ENCODE data around the gene KRTAP29-1.
A peak's percentile ranks its signal among the peaks of the same experiment; 100 is the strongest.

Gene KRTAP29-1

DNA sequence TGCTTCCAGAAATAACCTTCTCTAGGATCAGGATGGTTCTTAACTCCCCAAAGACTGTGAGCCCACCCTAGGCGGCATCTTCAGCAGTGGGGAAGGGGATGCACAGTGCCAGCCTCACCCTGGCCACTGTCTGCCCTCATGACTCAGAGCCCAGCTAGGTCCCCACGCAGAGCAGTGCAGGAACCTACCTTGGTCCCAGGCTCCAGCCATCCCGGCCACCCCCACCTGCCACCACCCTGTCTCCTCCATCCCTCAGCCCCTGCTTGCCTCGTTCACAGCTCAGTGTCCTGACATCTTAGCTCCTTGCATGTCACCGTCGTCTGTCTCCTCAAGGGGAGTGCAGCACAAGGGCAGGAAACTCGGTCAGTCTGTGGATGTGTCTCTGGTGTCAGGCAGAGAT, 29.0 kb upstream of the KRTAP29-1 start:
- TF ChIP-seq, protein P1, sequence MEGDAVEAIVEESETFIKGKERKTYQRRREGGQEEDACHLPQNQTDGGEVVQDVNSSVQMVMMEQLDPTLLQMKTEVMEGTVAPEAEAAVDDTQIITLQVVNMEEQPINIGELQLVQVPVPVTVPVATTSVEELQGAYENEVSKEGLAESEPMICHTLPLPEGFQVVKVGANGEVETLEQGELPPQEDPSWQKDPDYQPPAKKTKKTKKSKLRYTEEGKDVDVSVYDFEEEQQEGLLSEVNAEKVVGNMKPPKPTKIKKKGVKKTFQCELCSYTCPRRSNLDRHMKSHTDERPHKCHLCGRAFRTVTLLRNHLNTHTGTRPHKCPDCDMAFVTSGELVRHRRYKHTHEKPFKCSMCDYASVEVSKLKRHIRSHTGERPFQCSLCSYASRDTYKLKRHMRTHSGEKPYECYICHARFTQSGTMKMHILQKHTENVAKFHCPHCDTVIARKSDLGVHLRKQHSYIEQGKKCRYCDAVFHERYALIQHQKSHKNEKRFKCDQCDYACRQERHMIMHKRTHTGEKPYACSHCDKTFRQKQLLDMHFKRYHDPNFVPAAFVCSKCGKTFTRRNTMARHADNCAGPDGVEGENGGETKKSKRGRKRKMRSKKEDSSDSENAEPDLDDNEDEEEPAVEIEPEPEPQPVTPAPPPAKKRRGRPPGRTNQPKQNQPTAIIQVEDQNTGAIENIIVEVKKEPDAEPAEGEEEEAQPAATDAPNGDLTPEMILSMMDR (IDR thresholded peaks at IDR 0.05; ENCODE audit: low read depth, low read length): no peak
- Histone ChIP-seq H3K4me3 (ENCODE audit: low read depth, low read length) (no peak overlapping the region), H3K27ac (no peak overlapping the region), H3K27me3 (ENCODE audit: insufficient read depth, low read depth, severe bottlenecking) (peaks cover 95% of the 10 kb centered on the region), H3K9me3 (ENCODE audit: severe bottlenecking) (no peaks in the 10 kb centered on the region), H3K36me3 (no peaks in the 10 kb centered on the region)
- no peak for DNase-seq

DNA sequence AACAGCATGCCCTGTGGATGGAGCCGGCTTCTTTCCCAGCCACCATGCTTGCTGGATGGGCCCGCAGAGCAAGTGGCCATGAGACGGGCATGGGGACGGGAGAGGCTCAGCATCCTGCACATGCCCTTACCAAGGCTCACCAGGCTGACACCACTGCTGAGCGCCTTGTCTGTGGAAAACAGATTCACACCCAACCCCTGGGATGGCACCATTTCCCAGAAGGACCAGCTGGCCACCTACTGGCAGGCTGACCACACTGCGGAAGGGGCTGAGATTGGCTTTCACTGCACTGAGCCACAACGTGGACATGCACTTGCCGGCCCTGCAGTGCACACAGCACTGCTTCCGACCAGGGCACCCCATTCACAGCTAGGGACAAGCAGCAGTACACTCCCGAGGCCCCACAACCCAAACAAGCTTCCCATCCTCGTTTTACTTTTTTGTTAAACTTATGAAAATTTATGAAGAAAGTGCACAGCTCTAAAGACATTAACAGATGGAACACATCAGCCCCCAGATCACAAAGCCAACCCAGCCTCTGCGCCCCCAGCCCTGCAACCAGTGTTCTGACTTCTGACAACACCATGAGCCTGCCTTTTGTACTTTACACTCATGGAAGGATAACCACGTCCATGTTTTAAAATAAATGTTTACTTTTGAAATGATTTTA, 26.8 kb upstream of the KRTAP29-1 start:
- peak; percentile 77 for DNase-seq
- Histone ChIP-seq H3K9me3 (ENCODE audit: severe bottlenecking) (no peaks in the 10 kb centered on the region), H3K36me3 (no peaks in the 10 kb centered on the region), H3K27me3 (ENCODE audit: insufficient read depth, low read depth, severe bottlenecking) (peaks cover 98% of the 10 kb centered on the region), H3K4me3 (ENCODE audit: low read depth, low read length) (no peak overlapping the region), H3K27ac (no peak overlapping the region)
- TF ChIP-seq, protein P1 (IDR thresholded peaks at IDR 0.05; ENCODE audit: low read depth, low read length): peak; percentile 99

DNA sequence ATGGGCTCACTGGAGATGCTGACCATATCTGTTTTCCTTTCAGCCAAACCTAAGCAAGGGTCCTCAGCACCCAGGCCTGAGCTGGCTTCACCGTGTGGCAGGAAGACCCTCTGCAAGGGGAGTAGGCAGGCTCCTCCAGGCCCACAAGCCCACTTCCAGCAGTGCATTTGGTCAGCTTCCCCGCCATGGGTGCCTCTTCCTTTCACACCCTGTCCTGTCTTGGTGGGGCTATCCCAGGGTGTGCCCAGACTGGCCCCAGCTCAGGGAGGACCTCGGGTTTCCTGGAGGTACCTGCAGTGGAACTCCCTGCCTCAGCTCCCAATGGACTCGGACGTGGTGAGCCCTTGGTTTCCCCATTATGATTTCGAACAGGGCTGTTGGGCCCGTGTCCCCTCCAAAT, 25.6 kb upstream of the KRTAP29-1 start:
- DNase-seq: no peak
- no peaks in the 10 kb centered on the region for H3K36me3 ChIP-seq
- TF ChIP-seq, protein P1 (IDR thresholded peaks at IDR 0.05; ENCODE audit: low read depth, low read length): no peak
- no peaks in the 10 kb centered on the region for H3K9me3 ChIP-seq (ENCODE audit: severe bottlenecking)
- H3K27me3 ChIP-seq (ENCODE audit: insufficient read depth, low read depth, severe bottlenecking): peaks cover 98% of the 10 kb centered on the region
- H3K4me3 ChIP-seq (ENCODE audit: low read depth, low read length): no peak overlapping the region
- no peak overlapping the region for H3K27ac ChIP-seq

DNA sequence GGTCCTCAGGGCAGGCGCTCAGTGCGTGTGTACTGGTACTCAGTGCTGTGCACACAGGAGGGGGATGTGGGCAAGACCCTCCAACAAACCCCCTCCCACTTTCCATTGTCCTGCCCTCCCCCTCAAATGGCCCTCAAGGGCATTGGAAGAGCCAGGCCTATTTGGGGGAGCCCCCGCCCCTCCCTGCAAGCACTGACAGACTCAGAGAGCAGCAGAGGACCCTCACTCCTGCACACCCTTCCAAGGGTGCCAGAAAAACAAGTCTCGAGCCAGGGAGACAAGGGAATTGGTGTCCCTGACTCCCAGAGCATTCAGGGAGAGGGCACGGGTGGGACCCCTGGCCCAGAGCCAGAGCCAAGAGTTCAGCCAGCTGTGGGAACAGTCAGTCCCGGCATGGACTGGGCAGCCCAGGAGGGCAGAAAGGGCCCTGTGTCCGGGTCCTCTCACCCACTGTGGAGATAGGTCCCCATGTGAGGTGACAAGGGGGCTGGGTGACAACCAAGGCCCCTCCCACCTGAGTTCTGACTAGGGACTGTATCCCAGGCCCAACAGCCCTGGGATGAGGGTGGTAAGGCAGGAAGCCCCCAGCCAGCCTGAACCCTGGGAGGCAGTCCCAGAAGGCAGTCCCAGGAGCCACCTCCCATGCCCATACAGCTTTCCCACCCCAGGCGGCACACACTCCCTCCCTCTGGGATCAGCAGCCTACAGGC, 24.9 kb upstream of the KRTAP29-1 start:
- Histone ChIP-seq H3K4me3 (ENCODE audit: low read depth, low read length) (no peak overlapping the region), H3K27ac (no peak overlapping the region)
- no peak for DNase-seq

DNA sequence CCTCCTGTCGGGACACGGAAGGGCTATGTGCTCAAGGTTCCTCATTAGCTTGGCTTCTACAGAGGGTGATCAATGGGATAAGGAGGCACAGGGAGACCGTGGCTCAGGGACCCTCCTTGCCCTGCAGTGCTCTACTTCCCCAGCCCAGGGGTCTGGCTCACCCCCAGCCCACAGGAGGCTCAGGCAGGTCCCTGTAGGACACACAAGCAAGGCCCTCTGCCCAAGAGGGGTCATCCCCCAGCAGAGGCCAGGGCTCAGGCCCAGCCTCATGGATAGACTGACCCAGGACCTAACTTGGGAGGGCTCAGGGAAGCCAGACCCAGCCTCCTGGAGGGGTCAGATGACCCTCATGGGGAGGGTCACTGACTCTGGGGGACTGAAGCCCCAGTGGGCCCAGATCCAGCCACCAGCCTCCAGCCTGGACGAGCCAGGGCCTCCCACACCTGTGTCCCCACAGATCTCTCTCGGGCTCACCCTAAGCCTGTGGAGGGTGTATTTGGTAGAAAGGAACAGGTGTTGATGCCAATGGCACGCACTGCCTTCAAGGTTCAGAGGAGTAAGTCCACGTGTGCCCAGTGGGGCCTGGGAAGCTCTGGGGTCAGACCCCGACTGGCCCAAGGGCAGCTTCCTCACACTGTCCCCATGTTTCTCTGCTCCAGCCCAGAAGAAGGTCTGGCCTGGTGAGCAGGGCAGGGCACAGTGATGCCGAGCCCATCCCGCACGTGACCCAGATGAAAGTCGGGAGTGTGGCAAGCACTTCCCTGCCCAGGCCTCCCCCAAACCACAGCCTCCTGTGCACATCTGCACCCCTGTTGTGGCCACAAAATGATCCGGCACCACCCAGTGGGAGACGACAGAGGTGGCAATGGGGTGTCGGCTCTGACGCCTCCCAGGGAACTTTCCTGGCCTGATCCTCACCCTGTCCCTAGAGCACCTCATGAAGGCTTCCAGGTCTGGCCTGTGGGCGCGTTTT, 23.8 kb upstream of the KRTAP29-1 start:
- Histone ChIP-seq H3K27ac (no peak overlapping the region), H3K9me3 (ENCODE audit: severe bottlenecking) (no peaks in the 10 kb centered on the region), H3K4me3 (ENCODE audit: low read depth, low read length) (no peak overlapping the region), H3K36me3 (no peaks in the 10 kb centered on the region), H3K27me3 (ENCODE audit: insufficient read depth, low read depth, severe bottlenecking) (peaks cover 92% of the 10 kb centered on the region)
- TF ChIP-seq, protein P1 (IDR thresholded peaks at IDR 0.05; ENCODE audit: low read depth, low read length): no peak
- no peak for DNase-seq

More for the DNA sequence above, 24.9 kb upstream of the KRTAP29-1 start:
- Histone ChIP-seq H3K9me3 (ENCODE audit: severe bottlenecking) (no peaks in the 10 kb centered on the region), H3K36me3 (no peaks in the 10 kb centered on the region), H3K27me3 (ENCODE audit: insufficient read depth, low read depth, severe bottlenecking) (peaks cover 98% of the 10 kb centered on the region)
- TF ChIP-seq, protein P1 (IDR thresholded peaks at IDR 0.05; ENCODE audit: low read depth, low read length): no peak

All from WERI-Rb-1 (cell line).